Right renal pelvis (tissue), 4 donors: ENCODE measurements around the gene HDDC3. TPM values are rescaled to one million over a fixed set of nuclear protein-coding genes. Genes with fewer than 3 reads are reported as not detected.
"Not testable (repeated sequence)": the region's sequence is repeated elsewhere in the genome, so short reads cannot be mapped to it uniquely, and the experiment has no call there.

Source experiments
- DNase-seq, 4 donors: peaks; one replicate each; pipeline ENCODE4 v3.0.0-alpha.2; 2013; ENCODE audit warnings: low read depth in 4 of 4, low spot score in 3 of 4, missing footprints in 1 of 4
- polyA plus RNA-seq, 4 donors: library from polyadenylated mRNA; unstranded; fragments of 120-200 nt; gene quantifications; one replicate each; pipeline ENCODE4 v1.2.1, GENCODE V29; 2013; ENCODE audit not compliant: insufficient read length in 4 of 4

The HDDC3 gene
- polyA plus RNA-seq, 4 donors = 15.3 to 21.7 (median 18.5) TPM

DNA sequence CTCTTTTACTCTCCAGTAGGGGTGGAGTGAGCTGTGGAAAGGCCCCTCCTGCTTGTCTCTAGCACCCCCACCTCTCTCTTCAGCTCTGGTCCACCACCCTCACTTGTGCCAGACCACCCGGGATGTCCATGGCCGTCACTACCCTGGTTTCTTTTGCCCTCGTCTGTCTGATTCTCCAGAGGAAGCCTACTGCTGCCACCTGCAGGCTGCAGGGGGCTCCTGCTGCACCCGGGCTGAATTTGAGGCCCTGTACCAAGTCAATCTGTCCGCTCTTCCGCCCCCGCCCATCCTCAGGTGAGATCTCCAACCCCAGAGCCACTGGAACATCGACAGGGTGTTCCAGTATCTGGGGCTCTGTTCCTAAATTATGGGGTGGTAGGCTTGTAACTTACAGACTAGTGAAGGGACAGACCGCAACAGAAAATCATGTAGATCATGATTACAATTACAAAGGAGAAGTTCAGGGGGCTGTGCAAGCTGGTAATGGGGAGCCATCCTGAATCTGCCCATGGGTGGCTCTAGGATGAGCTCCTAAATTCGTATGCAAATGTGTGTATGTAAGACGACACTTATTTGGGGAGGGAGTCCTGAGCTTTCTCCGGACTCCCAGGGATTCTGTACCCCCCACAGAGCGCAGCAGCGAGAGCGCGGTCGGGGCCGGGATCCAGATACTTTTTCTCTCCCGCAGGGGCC, 2.1 kb upstream of the HDDC3 start:
- DNase-seq = peak in 3 of 4 donors; percentile 64 to 75 (median 74)

DNA sequence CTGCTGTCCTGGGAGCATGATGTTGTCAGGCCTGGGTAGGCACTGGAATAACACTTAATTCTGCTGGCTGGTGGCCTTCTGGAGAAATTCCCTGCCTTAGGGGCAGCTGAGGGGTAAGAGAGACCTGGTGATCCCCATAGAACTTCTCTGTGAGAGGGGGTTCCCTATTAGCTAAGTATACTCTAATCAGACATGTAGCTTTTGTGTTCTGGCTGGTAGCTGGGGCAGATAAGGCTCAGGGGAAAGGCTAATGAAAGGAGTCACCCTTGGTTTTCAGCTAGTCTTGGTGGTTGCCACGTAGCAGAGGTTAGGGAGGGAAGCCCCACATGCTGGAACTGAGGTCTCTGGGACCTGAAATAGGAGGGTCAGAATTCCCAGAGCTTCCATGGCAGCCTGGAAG, 952 bp upstream of the HDDC3 start:
- no peak for DNase-seq

DNA sequence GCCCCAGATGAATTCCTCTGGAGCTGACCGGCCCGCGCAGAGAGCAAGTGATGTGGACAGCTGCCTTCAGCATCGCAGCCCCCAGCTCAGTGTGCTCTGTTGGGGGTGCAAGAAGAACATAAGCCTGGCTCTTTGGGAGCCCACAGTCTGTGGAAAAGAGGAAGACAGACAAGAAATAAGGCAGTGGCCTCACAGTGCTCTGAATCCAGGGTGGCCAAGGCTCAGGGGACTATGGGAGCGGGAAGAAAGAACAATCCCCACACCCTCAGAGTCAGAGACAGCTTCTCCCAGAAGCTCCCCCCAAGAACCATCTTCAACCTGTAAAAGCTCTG, 277 bp upstream of the HDDC3 start:
- no peak for DNase-seq

DNA sequence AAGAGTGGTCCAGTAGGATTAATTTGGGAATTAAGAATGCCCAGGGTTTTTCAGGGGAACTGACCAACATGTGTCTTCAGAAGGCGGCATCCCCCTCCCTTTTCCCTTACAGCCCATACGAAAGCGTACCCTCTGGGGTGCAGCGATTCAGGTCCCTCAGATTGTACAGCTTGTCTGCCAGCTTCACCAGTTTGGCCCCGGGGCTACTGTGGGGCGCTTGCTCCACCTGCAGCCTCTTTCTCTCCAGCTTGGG, 848 bp downstream of the HDDC3 start:
- DNase-seq = no peak

DNA sequence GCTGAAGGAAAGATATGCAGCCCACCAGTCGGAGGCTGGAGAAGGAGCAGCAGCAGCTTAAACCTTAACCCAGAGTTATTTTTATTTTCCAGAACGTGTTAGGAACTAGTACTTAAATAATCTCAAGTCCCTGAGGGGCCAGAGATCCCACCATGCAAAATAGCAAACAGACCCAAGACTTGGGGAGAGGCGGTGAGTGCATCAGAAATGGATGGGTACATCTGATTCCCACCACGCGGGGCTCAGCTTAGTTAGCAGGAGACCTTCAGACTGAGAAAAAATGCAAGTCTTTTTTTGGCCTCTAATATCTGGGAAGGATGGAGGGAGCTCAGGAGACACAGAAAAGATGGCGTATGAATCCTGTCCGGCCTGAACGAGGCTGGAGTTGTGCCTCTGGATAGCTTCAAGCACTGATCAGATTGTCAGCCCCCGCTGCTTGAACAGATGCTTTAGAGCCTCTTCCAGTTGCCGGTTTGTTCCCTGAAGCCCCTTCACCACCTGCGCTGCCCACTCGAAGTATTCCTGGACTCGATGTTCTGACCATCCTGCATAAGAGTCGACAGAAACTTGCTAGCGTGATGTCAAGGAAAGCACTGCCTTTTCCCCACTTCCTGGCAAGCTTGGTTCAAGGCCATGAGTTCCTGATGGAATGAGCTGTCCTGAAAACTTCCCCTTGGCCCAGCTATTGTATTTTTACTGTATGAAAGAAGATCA, 1.3 kb downstream of the HDDC3 start:
- DNase-seq = no peak

DNA sequence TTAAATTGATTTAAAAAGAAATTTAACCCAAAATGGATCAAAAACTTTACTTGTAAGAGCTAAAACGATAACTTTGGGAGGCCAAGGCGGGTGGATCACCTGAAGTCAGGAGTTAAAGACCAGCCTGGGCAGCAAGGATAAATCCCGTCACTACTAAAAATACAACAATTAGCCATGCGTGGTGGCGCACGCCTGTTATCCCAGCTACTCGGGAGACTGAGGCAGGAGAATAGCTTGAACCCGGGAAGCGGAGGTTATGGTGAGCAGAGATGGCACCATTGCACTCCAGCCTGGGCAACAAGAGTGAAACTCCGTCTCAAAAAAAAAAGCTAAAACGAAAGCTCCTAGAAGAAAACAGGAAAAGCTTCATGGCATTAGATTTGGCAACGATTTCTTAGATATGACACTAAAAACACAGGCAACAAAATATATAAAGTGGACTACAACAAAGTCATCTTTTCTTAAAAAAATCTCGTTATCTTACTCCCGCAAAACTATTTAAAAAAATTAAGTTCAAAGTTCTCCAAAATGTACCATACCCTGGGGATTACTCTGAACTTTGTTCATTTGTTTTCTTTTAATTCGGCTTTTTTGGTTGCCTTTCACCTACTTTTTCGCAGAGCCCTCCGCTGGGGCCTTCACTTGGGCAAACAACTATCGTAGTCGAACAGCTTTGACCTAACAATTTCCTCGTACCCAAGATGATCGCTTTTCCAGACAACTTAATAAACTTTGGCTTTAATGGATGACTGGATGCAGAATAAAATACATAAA, 2.9 kb downstream of the HDDC3 start:
- no peak for DNase-seq

DNA sequence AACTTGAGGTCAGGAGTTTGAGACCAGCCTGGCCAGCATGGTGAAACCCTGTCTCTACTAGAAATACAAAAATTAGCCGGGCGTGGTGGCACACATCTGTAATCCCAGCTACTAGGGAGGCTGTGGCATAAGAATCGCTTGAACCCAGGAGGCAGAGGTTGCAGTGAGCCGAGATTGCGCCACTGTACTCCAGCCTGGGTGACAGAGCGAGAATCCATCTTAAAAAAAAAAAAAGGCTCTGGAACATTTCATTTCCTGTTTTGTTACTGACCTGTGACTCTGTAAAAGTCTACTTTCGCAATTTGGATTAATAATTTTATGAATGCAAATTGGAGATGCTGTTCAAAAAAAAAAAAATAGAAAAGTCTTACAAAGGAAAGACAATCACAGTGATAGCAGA, 4.2 kb downstream of the HDDC3 start:
- not testable (repeated sequence) for DNase-seq

DNA sequence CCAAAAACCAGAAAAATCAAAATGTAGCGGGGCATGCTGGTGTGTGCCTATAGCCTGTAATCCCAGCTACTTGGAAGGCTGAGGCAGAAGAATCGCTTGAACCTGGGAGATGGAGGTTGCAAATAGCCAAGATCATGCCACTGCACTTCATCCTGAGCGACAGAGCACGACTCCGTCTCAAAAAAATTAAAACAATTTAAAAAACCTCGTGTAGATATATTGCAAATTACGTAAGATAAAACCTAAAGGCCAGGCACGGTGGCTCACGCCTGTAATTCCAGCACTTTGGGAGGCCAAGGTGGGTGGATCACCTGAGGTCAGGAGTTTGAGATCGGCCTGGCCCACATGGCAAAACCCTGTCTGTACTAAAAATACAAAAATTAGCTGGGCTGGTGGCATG, 5.6 kb downstream of the HDDC3 start:
- DNase-seq = not testable (repeated sequence)

DNA sequence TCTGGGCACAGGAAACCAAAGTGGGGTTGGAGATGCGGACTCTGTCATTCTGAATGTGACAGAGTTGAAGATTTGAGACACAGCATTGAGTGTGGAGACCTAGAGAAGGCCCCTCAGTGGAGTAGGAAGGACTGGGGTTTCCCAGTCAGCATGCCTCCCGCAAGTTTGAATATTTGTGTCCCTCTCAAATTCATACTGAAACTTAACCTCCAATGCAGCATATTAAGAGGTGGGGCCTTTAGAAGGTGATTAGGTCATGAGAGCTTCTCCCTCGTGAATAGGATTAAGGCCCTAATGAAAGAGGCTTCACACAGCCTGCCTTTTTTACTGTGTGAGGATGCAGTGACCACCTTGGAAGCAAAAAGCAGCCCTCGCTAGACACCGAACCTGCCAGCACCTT, 8.0 kb downstream of the HDDC3 start:
- no peak for DNase-seq

DNA sequence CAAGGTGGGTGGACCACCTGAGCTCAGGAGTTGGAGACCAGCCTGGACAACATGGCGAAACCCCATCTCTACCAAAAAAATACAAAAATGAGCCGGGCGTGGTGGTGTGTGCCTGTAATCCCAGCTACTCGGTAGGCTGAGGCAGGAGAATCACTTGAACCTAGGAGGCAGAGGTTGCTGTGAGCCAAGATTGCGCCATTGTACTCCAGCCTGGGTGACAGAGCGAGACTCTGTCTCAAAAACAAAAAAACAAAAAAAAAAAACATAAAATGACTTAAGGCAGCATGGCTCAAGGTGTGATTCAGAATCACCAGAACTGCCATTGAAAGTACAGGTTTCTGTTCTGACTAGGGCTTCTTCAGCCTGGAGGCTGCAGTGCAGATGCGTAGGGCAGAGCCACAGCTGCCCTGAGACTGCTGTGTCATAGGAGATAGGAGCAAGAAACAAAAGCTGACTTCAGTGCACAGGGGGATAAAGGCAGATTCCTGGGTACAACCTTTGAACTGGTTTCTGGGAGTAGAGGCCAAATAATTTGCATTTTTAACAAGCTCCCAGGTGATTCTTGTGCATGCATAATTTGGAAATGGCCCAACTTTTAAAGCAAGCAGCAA, 9.5 kb downstream of the HDDC3 start:
- not testable (repeated sequence) for DNase-seq

DNA sequence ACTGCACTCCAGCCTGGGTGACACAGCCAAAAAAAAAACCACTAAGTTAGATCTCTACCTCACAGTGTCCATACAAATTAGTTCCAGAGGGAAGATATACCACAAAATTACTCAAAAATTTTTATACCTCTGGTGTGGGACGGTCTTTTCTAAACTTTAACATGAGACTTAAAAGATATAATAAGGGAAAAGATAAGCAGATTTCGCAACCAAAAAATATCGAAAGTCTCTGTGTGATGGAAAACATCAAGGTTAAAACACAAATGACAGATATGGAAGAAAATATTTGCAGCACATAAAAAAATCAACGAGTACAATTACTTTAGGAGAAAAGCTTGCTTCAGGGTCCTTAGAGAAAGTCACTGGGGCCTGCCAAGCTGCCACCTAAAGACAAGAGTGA, 10.5 kb downstream of the HDDC3 start:
- DNase-seq = no peak

DNA sequence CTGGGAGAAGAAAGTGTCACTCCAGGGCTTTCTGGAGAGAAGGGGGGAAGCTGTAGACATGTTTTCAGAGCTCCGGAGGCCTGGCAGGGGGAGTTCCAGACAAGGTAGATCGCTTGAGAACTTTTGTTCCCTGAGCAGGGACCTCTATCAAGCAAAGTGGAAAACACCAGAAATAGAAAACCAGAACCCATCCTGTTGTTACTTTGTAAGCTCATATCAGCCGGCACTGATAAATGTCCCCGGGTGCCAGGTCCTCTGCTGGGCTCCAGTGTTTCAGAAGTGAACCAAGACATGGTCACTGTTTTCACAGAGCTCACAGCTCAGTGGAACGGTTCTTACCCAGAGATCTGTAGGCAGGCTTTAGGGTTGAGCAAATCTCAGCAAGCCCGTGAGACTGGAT, 13.5 kb downstream of the HDDC3 start:
- DNase-seq = no peak

DNA sequence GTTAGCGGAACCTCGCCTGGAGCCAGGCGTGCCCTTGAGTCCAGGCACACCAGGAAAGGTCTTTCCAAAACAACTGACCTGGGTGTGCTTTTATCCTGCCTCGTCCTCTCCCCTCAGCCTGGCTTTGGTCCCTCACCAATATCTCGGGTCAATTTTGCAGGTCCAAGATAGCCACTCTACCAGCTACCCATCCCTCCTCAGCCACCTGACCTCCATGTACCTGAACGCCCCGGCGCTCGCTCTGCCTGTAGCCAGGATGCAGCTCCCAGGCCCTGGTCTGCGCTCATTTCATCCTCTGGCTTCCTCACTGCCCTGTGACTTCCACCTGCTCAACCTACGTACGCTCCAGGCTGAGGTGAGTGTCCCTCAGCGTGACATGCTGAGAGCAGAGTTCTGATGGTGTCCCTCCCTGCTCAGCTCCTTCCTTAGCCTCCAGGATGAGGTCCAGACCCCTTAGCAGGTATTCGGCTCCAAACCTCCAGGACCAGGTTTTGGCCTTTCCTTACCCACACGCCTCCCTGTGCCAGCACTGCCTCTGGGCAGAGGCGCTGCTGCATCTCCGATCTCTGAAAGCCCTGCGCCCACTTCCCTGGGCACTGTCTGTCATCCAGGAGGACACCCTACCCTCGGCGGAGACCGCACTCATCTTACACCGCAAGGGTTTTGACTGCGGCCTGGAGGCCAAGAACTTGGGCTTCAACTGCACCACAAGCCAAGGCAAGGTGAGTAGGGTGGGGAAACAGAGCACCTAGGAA, 14.1 kb downstream of the HDDC3 start:
- no peak for DNase-seq

DNA sequence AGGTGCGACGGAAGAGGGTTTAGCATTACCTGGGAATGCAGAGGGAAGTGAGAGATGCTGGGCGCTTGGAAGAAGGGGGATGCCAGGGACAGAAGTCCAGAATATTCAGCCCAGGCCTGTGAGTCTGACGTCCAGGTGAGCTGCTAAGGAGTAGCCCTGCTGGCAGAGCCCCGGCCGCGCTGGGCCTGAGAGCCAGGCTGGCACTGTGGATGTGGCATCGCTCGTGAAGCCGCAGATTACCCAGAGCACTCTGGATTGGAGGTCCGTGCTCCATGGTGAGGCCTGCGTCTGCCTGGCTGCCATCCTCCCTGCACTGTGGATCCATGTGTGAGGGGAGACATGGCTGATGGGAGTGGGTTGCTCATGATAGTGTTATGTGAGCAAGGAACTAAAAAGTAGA, 14.8 kb downstream of the HDDC3 start:
- no peak for DNase-seq

DNA sequence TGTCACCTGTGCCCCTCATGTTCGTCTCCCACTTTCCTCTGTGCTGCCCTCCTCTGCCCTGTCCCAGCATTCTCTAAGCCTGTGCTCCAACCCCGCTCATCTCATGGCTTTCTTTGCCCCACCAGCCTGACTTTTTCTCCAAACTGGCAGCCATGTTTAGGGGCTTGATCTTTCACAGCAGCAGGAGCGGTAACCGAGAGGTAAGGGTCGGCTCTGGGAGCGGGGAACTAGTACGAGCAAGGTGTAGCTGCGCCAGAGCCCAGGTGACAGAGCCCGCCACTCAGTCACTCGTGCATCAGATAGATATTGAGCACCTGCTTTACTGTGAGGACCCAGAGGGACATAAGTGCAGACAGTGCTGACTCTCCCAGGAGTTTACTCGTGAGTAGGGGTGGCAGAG, 15.9 kb downstream of the HDDC3 start:
- no peak for DNase-seq

DNA sequence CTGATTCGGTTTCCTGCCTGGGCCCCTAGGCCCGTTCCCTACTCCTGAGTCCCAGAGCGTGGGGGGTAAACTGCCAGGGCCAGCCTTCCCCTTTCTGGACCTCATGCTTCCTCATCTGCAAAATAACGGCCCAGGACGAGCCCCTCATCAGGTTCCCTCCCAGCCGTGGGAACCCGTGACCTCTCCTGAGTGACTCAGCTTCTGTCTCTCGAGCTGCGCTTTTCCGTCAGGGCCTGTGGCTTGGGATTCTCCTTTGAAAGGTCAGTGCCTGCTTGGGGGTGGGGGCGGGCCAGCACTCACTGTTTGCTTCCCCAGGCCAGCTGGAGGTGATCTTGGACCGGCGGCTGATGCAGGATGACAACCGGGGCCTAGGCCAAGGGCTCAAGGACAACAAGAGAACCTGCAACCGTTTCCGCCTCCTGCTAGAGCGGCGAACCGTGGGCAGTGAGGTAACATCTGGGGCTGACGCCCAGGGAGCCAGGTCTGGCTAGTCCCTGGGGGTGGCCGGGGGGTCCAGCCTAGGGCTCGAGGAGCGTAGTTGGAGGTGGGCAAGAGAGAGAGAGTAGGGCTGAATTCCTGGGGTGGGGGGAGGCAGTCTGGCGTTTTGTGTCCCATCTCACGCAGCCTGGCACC, 16.4 kb downstream of the HDDC3 start:
- DNase-seq = no peak

DNA sequence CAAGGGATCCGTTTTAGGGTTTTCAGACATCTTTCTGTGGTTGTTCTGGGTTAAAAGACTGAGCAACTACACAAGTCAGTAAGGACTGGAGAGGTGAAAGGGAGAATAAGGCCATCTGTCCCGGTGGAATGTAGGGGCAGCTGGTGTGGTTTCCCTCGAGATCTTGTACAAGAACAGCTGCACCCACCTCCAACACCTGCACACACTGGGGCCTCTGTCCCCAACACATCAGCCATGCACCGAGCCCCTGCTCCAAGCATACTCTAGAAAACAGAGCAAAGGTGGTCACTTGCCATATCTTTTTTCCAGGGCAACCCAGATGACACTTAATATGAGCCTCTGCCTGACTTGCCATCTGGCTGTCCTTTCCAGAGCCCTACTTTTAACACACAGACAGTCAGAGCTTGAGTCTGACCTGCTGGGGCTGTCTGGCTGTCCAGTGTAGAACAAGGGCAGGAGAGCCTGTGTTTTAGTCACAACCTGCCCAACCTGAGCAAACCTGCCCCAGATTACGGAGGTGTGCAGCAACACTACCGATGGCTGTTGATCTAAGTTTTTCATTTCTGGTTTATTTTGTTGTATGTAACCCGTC, 17.0 kb downstream of the HDDC3 start:
- DNase-seq = no peak

DNA sequence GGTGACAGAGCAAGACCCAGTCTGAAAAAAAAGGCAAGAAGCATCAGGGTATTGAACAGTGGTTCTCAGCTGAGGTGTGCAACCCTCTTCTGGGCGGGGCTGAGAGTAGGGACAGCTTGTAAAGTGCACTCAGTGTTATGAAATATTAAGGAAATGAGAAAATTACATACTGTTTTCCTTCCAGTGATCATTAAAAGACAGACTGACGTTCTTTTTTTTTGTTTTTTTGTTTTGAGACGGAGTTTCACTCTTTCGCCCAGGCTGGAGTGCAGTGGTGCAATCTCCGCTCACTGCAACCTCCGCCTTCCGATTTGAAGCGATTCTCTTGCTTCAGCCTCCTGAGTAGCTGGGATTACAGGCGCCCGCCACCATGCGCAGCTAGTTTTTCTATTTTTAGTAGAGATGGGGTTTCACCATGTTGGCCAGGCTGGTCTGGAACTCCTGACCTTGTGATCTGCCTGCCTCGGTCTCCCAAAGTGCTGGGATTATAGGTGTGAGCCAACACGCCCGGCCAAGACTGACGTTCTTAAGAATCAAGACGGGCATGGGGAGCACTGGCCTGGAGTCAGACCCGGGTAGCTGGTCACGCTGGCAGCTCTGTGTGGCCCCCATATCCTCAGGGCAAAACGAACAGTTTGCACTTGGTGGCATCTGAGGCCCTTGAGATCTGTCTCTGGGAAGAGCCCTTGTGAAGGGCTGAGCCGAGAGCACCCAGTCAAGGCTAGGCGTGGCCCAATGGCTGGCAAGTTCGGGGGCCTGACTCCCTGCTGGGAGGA, 17.9 kb downstream of the HDDC3 start:
- no peak for DNase-seq

DNA sequence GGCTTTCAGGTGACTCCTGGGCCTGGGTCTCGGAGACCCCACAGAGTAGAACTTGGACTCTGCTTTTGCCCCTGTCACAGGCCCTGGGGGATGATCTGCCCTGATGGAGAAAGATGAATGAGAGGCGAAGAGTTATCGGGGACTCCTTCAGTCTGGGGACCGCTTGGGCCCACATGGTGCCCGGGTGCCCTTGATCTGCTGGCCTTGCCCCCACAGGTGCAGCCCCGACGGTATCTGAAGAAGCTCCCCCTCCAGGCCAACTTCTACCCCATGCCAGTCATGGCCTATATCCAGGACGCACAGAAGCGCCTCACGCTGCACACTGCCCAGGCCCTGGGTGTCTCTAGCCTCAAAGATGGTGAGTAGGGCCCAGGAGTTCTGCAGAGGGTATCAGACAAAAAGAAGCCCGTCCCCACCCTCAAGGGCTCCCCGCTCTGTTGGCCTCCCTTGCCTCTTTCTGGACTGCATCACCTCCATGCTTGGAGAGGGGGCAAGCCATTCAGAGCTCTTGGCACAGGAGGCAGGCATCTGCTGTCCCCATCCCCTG, 18.9 kb downstream of the HDDC3 start:
- DNase-seq = no peak
